ENCODE measurements around the gene RGL2. TPM values are rescaled to one million over a fixed set of nuclear protein-coding genes. Genes with fewer than 3 reads are reported as not detected.

Gene RGL2
- total RNA-seq, 6 donors from 2014 or later: 56.5 to 149 (median 77.9) TPM

DNA sequence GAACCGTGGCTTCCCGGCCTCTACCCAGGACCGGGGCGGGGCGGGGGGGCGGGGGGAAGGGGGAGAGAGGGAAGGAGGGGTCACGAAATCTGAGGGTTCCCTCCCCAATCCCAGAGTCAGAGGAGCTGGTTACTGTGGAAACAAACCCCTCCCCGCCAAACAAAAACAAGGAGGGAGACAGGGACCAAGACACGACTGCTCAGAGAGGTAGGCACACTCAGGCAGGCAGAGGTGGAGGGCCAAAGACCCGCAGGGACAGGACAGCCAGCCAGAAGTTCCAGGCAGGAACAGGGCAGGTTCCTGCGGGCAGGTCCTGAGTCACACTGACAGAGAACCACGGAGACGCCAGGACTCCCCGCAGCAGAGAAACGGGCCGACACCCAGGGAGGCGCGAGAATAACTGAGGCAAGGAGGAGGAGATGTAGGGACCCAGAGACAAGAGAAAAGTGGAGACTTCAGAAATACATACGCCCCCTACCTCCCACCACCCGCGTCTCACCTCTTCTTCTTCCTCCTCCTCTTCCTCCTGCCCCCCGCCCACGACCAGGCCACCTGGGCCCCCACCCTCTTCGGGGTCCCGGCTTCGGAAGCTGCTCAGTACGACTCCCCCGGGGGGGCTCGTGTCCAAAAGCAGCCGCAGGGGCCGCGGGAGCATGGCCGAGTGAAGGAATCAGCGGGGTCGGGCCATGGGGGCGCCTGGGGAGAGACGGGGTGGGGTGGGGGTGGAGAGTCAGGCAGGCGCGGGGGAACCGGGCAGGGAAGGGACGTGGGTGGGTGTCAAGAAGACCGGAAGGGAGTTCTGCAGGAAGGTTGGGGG, 578 bp downstream of the RGL2 start:
- Histone ChIP-seq H3K27me3 (no peaks in the 10 kb centered on the region), H3K4me3 (peak overlapping the region; percentile 79 to 95 (median 88)), H3K4me1 (peaks cover 24 to 48% (median 29%) of the 10 kb centered on the region in 4 donors), H3K27ac (peak overlapping the region; percentile 90 to 97 (median 97)), H3K36me3 (peaks cover 6 to 51% (median 38%) of the 10 kb centered on the region in 4 donors), H3K9me3 (no peaks in the 10 kb centered on the region)
- DNase-seq (peak; percentile 84 to 88), ATAC-seq (ENCODE audit: low FRiP score in 2 of 2) (peak; percentile 74 to 84)
- TF ChIP-seq POLR2A (IDR thresholded peaks at IDR 0.05) (peak in 3 of 4 donors; percentile 28 to 66 (median 56)), EP300 (IDR thresholded peaks at IDR 0.05) (no peak), POLR2AphosphoS5 (IDR thresholded peaks at IDR 0.05) (peak; percentile 55 to 80)
- TF ChIP-seq, protein P1, sequence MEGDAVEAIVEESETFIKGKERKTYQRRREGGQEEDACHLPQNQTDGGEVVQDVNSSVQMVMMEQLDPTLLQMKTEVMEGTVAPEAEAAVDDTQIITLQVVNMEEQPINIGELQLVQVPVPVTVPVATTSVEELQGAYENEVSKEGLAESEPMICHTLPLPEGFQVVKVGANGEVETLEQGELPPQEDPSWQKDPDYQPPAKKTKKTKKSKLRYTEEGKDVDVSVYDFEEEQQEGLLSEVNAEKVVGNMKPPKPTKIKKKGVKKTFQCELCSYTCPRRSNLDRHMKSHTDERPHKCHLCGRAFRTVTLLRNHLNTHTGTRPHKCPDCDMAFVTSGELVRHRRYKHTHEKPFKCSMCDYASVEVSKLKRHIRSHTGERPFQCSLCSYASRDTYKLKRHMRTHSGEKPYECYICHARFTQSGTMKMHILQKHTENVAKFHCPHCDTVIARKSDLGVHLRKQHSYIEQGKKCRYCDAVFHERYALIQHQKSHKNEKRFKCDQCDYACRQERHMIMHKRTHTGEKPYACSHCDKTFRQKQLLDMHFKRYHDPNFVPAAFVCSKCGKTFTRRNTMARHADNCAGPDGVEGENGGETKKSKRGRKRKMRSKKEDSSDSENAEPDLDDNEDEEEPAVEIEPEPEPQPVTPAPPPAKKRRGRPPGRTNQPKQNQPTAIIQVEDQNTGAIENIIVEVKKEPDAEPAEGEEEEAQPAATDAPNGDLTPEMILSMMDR (IDR thresholded peaks at IDR 0.05): no peak
- 1 to 2% methylated on average over 29 to 38 of the region's 42 CpGs for WGBS, 2 donors

DNA sequence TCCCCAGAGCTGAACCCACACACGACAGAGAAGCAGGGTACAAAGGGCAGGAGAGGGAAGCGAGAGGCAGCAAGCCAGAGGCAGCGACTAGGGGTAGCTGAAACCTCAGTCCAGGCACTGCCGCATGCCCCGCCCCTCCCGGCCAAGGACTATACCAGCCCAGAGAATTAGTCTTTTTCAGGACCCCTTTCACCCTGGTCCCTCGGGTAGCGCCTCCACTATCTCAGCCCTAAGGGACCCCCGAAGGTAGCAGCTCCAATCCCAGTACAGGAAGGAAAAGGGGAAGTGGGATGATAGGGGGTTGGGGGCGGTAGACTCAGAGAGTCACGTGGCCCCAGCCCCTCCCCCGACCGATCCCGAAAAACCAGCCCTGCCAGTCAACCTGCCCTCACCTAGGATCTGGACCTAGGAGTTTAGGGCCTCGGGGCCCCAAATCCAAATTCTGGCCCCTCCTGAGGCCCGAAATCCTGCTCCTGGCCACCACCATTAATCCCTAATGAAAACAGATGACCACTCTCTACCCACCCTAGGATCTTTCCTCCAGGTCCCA, 1.3 kb downstream of the RGL2 start:
- TF ChIP-seq, protein P1 (IDR thresholded peaks at IDR 0.05): no peak
- no peak for TF ChIP-seq POLR2A (IDR thresholded peaks at IDR 0.05)
- no peak for TF ChIP-seq EP300 (IDR thresholded peaks at IDR 0.05)
- TF ChIP-seq POLR2AphosphoS5 (IDR thresholded peaks at IDR 0.05): no peak
- ATAC-seq (ENCODE audit: low FRiP score in 2 of 2) (peak; percentile 1 to 45), DNase-seq (peak; percentile 84 to 86)
- Histone ChIP-seq H3K9me3 (no peaks in the 10 kb centered on the region), H3K4me3 (peak overlapping the region; percentile 79 to 95 (median 88)), H3K4me1 (peaks cover 24 to 48% (median 29%) of the 10 kb centered on the region in 4 donors), H3K36me3 (peaks cover 11 to 51% (median 37%) of the 10 kb centered on the region in 4 donors), H3K27me3 (no peaks in the 10 kb centered on the region), H3K27ac (peak overlapping the region; percentile 90 to 97 (median 97))
- WGBS, 2 donors: 3 to 17% methylated on average over 12 to 14 of the region's 16 CpGs

DNA sequence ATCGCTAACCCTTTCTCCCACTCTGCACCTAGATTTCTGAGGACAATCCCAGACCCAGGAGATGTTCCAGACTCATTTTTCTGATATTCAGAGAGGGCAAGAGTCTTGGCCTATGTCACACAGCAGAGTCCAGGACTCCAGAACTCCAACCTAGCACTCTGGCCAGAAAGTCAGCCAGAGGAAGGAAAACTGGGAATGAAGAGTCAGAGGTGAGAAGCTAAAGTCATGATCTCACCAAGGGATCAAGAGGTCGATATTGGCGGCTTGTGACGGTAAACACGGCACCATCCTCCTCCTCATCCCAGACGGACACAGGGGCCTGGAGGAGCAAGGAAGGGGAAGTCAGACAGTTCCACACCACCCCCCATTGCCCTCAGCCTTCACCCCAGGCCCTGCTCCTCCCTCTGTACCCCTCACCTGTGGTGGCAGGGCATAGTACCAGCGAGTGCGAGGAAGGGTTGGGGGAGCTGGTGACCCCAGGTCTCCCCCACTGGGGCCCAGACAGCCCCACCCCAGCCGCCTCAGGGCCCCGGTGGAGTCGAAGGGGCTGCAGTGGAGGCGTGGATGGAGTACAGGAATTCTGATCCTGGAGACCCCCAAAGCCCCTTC, 1.8 kb downstream of the RGL2 start:
- Histone ChIP-seq H3K9me3 (no peaks in the 10 kb centered on the region), H3K27me3 (no peaks in the 10 kb centered on the region), H3K27ac (peak overlapping the region; percentile 90 to 97 (median 97)), H3K4me1 (peaks cover 24 to 48% (median 29%) of the 10 kb centered on the region in 4 donors), H3K36me3 (peaks cover 13 to 51% (median 40%) of the 10 kb centered on the region in 4 donors), H3K4me3 (peak overlapping the region; percentile 16 to 93 (median 80))
- DNase-seq: no peak
- ATAC-seq (ENCODE audit: low FRiP score in 2 of 2): no peak
- WGBS, 2 donors: 67 to 95% methylated on average over 7 to 12 of the region's 12 CpGs
- TF ChIP-seq, protein P1 (IDR thresholded peaks at IDR 0.05): no peak
- TF ChIP-seq POLR2AphosphoS5 (IDR thresholded peaks at IDR 0.05) (no peak), POLR2A (IDR thresholded peaks at IDR 0.05) (no peak), EP300 (IDR thresholded peaks at IDR 0.05) (no peak)

DNA sequence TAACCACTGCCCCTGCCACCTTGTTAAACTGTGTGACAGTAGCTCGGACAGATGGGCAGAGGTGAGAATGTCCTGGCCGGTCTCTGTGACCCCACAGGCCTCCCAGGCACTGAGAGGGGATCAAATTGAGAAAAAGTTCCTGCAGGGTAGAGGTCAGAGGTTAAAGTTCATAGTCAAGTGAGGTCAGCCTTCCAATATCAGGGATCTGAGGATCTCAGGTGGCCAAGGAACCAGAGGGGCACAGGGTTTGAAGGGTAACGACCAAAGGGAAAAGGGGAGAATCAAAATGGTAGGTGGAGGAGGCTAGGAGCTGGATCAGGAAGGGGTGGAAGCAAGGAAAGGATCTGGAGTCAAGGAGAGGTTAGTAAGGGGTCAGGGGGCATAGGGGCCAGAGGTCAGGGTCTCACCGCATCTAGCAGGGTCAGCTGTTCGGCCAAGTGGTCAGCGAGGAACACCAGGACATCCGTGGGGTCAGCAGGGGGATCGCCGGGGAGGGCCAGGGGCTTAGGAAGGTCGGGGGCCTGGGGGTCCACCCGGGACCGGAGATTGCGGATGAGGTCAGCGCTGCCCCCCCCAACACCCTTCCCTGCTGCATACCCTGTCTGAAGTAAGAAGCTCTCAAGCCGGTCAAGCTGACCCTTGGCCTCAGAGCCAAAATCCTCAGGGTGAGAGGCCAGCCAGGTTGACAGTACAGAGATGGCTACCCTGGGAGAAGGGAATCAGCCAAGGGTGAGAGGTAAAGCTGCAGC, 2.9 kb downstream of the RGL2 start:
- DNase-seq: peak in 1 of 2 donors; percentile 64
- TF ChIP-seq POLR2AphosphoS5 (IDR thresholded peaks at IDR 0.05): no peak
- TF ChIP-seq, protein P1 (IDR thresholded peaks at IDR 0.05): no peak
- TF ChIP-seq EP300 (IDR thresholded peaks at IDR 0.05): no peak
- TF ChIP-seq POLR2A (IDR thresholded peaks at IDR 0.05): no peak
- Histone ChIP-seq H3K4me3 (no peak overlapping the region), H3K27me3 (no peaks in the 10 kb centered on the region), H3K4me1 (peaks cover 13 to 39% (median 24%) of the 10 kb centered on the region in 4 donors), H3K9me3 (no peaks in the 10 kb centered on the region), H3K36me3 (peaks cover 21 to 60% (median 44%) of the 10 kb centered on the region in 4 donors), H3K27ac (peak overlapping the region in 2 of 4 donors; percentile 97)
- ATAC-seq (ENCODE audit: low FRiP score in 2 of 2): no peak
- WGBS, 2 donors: 74 to 90% methylated on average over 7 to 8 of the region's 15 CpGs
